Uterus (tissue), 2 donors: ENCODE measurements around the gene SLC41A1.

Experiments used
- POLR2A ChIP-seq, 2 donors: fragments of 450-650 bp; IDR thresholded peaks; one replicate each; pipeline ENCODE4 v1.6.1; 2016; ENCODE audit warnings: antibody characterized with exemption in 2 of 2, mild to moderate bottlenecking in 1 of 2, moderate library complexity in 1 of 2
- TF ChIP-seq, protein P1 (sequence below), 4 experiments: fragments of 200-600 bp in 2 of 4; fragments of 450-650 bp in 2 of 4; sonication (generic) in 2 of 4; IDR thresholded peaks; one replicate each; pipeline ENCODE4 v1.5.1; 2016 to 2019; ENCODE audit warnings: antibody characterized with exemption in 4 of 4, mild to moderate bottlenecking in 2 of 4, moderate library complexity in 1 of 4

DNA sequence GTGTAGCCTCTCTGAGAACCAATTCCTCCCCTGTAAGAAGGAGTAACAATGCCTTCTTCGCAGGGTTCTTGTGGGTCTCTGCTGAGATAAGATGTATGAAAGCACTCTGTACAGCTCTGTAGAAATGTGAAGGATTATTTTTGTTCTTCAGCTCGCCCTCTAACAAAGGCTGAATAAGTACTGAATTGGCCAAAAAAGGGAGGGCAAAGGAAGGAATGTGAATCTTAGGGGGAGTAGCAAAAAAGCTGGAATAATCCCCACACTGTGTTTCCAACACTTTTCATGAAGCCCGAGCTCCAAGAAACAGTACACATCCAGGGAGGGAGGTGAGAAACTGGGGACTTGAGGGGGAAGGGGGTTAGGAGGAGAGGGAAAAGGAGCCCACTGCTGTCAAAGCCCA is 14.0 kb upstream of the SLC41A1 start:
- TF ChIP-seq, protein P1, sequence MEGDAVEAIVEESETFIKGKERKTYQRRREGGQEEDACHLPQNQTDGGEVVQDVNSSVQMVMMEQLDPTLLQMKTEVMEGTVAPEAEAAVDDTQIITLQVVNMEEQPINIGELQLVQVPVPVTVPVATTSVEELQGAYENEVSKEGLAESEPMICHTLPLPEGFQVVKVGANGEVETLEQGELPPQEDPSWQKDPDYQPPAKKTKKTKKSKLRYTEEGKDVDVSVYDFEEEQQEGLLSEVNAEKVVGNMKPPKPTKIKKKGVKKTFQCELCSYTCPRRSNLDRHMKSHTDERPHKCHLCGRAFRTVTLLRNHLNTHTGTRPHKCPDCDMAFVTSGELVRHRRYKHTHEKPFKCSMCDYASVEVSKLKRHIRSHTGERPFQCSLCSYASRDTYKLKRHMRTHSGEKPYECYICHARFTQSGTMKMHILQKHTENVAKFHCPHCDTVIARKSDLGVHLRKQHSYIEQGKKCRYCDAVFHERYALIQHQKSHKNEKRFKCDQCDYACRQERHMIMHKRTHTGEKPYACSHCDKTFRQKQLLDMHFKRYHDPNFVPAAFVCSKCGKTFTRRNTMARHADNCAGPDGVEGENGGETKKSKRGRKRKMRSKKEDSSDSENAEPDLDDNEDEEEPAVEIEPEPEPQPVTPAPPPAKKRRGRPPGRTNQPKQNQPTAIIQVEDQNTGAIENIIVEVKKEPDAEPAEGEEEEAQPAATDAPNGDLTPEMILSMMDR (IDR thresholded peaks at IDR 0.05), result no peak
- no peak for TF ChIP-seq POLR2A (IDR thresholded peaks at IDR 0.05)
